ENCODE measurements around the gene TP53. TPM values are rescaled to one million over a fixed set of nuclear protein-coding genes. Genes with fewer than 3 reads are reported as not detected.
A peak's percentile ranks its signal among the peaks of the same experiment; 100 is the strongest.

The TP53 gene
- total RNA-seq, 1 experiment from 2014 or later = 179 TPM

- no peak for TF ChIP-seq E2F1 (CRISPR knock-in tag; IDR thresholded peaks at IDR 0.05)
Observed at GRCh38 chr17:7632492-7632894, 54.8 kb downstream of the TP53 start (continued).

- CTCF ChIA-PET = interaction anchor here (0.7 to 7.5 kb wide), 30 partner anchors 8 to 462 kb away, joined by 3 to 205 read pairs (median 6); partner anchors contain the start of genes ATP1B2, CD68, DNAH2 and EFNB3
- no peak for ATAC-seq
- POLR2A ChIA-PET = interaction anchor here (1.0 to 5.8 kb wide), 6 partner anchors 19 to 85 kb away, joined by 3 to 68 read pairs (median 5); partner anchors contain the start of genes ATP1B2, SOX15, TP53 and WRAP53
- no peaks in the 10 kb centered on the region; the same call in 1 of the 2 replicates for H3K36me3 Mint-ChIP-seq
- TF ChIP-seq RORB (CRISPR knock-in tag; IDR thresholded peaks at IDR 0.05) = no peak
- no peak for TF ChIP-seq ATF3 (CRISPR knock-in tag; conservative IDR thresholded peaks at IDR 0.05)
- TF ChIP-seq TP53 (CRISPR knock-in tag; IDR thresholded peaks at IDR 0.05) = no peak
- TF ChIP-seq CBFB (CRISPR knock-in tag; IDR thresholded peaks at IDR 0.05; ENCODE audit: low read depth) = no peak
- no peak for TF ChIP-seq SP1 (CRISPR knock-in tag; conservative IDR thresholded peaks at IDR 0.05)
- TF ChIP-seq MYBL2 (CRISPR knock-in tag; IDR thresholded peaks at IDR 0.05) = no peak
- TF ChIP-seq FOXJ3 (CRISPR knock-in tag; IDR thresholded peaks at IDR 0.05; ENCODE audit: borderline replicate concordance) = no peak
- H3K9me3 Mint-ChIP-seq = no peaks in the 10 kb centered on the region
- no peak overlapping the region for H3K4me3 Mint-ChIP-seq
- no peak for DNase-seq (ENCODE audit: low spot score)
- H3K27ac Mint-ChIP-seq = no peak overlapping the region
- H3K4me1 Mint-ChIP-seq = peaks cover 37% of the 10 kb centered on the region
- H3K27me3 Mint-ChIP-seq (ENCODE audit: low read depth) = no peaks in the 10 kb centered on the region
Observed at GRCh38 chr17:7631398-7632380, 55.6 kb downstream of the TP53 start.

GRCh38 chr17:7629939-7630571, 57.2 kb downstream of the TP53 start, which contains the start of gene SHBG:
TSS of gene SHBG (plus strand) at chr17:7630135. CDS start at chr17:7630173, 38 bp downstream.
- POLR2A ChIA-PET = interaction anchor here (1.2 kb wide), 2 partner anchors 40 to 57 kb away, joined by 3 to 8 read pairs; partner anchors contain the start of genes SOX15 and TP53
- H3K9me3 Mint-ChIP-seq = no peaks in the 10 kb centered on the region
- DNase-seq (ENCODE audit: low spot score) = no peak

More at GRCh38 chr17:7629939-7630571, 57.2 kb downstream of the TP53 start, which contains the start of gene SHBG:
- CTCF ChIA-PET = interaction anchor here (1.0 to 7.5 kb wide), 9 partner anchors 15 to 114 kb away, joined by 3 to 205 read pairs (median 24); partner anchors contain the start of genes DNAH2, EFNB3, FXR2 and TP53
- Mint-ChIP-seq H3K4me3 (no peak within 1 kb of the TSS), H3K27ac (peak within 1 kb of the TSS; percentile 30; the same call in 1 of the 2 replicates), H3K4me1 (peaks cover 27% of the 10 kb centered on the region), H3K27me3 (ENCODE audit: low read depth) (no peaks in the 10 kb centered on the region), H3K36me3 (peaks cover 4% of the 10 kb centered on the region)
- ATAC-seq = no peak
- TF ChIP-seq CREB1 (CRISPR knock-in tag; IDR thresholded peaks at IDR 0.05) (no peak), ZMAT4 (CRISPR knock-in tag; IDR thresholded peaks at IDR 0.05) (no peak), ZNF232 (CRISPR knock-in tag; IDR thresholded peaks at IDR 0.05) (no peak), OVOL2 (CRISPR knock-in tag; IDR thresholded peaks at IDR 0.05; ENCODE audit: borderline replicate concordance) (no peak), HMGA2 (CRISPR knock-in tag; IDR thresholded peaks at IDR 0.05) (no peak), TP53 (CRISPR knock-in tag; IDR thresholded peaks at IDR 0.05) (no peak), ZNF425 (CRISPR knock-in tag; conservative IDR thresholded peaks at IDR 0.05) (no peak), SMAD4 (CRISPR knock-in tag; IDR thresholded peaks at IDR 0.05) (no peak), CDX4 (CRISPR knock-in tag; IDR thresholded peaks at IDR 0.05; ENCODE audit: borderline replicate concordance) (no peak), FOXK1 (CRISPR knock-in tag; IDR thresholded peaks at IDR 0.05) (no peak), CTCF (IDR thresholded peaks at IDR 0.05) (no peak), GABPB1 (CRISPR knock-in tag; IDR thresholded peaks at IDR 0.05) (no peak), IRF1 (CRISPR knock-in tag; IDR thresholded peaks at IDR 0.05) (no peak), FOXJ3 (CRISPR knock-in tag; IDR thresholded peaks at IDR 0.05; ENCODE audit: borderline replicate concordance) (no peak)

All from WTC11 (cell line).